ENCODE measurements around the gene AFG1L.
"Not testable (repeated sequence)": the region's sequence is repeated elsewhere in the genome, so short reads cannot be mapped to it uniquely, and the experiment has no call there.

Gene AFG1L

GRCh38 chr6:108355120-108355519, 60.3 kb downstream of the AFG1L start:
- no peak for DNase-seq

- DNase-seq: no peak
Measured at GRCh38 chr6:108355890-108356289, 61.0 kb downstream of the AFG1L start.

- DNase-seq: no peak
Measured at GRCh38 chr6:108359901-108360882, 65.3 kb downstream of the AFG1L start.

GRCh38 chr6:108360919-108361311, 66.1 kb downstream of the AFG1L start:
- DNase-seq: no peak

GRCh38 chr6:108361312-108361932, 66.6 kb downstream of the AFG1L start:
- no peak for DNase-seq

GRCh38 chr6:108362455-108362854, 67.6 kb downstream of the AFG1L start:
- DNase-seq: no peak

- DNase-seq: no peak
Measured at GRCh38 chr6:108363113-108363512, 68.3 kb downstream of the AFG1L start.

- DNase-seq: no peak
Measured at GRCh38 chr6:108363889-108364313, 69.0 kb downstream of the AFG1L start.

GRCh38 chr6:108364470-108364869, 69.6 kb downstream of the AFG1L start:
- DNase-seq: no peak

- no peak for DNase-seq
Measured at GRCh38 chr6:108365478-108365877, 70.6 kb downstream of the AFG1L start.

GRCh38 chr6:108366236-108366635, 71.4 kb downstream of the AFG1L start:
- no peak for DNase-seq

- DNase-seq: no peak
Measured at GRCh38 chr6:108368431-108369030, 73.7 kb downstream of the AFG1L start.

GRCh38 chr6:108380876-108381275, 86.0 kb downstream of the AFG1L start:
- DNase-seq: no peak

GRCh38 chr6:108383981-108384380, 89.1 kb downstream of the AFG1L start:
- no peak for DNase-seq

GRCh38 chr6:108389190-108389589, 94.3 kb downstream of the AFG1L start:
- DNase-seq: not testable (repeated sequence)

- DNase-seq: no peak
Measured at GRCh38 chr6:108395297-108395696, 100.4 kb downstream of the AFG1L start.

- no peak for DNase-seq
Measured at GRCh38 chr6:108403236-108403635, 108.4 kb downstream of the AFG1L start.

GRCh38 chr6:108406943-108407342, 112.1 kb downstream of the AFG1L start:
- no peak for DNase-seq

GRCh38 chr6:108407904-108408827, 113.3 kb downstream of the AFG1L start:
- DNase-seq: no peak

GRCh38 chr6:108408861-108409260, 114.0 kb downstream of the AFG1L start:
- no peak for DNase-seq

- DNase-seq: not testable (repeated sequence)
Measured at GRCh38 chr6:108416047-108416833, 121.4 kb downstream of the AFG1L start.

All from fibroblast of skin of scalp (primary cell).